CD4-positive, alpha-beta memory T cell (primary cell): Measurements from ENCODE around the gene ZEB2. TPM values are rescaled to one million over a fixed set of nuclear protein-coding genes. Genes with fewer than 3 reads are reported as not detected.
A peak's percentile ranks its signal among the peaks of the same experiment; 100 is the strongest.

Experiments
- CTCF ChIA-PET: fragments of 350-600 bp; sonication (Branson Sonifier 250); formaldehyde crosslinking; loops from one replicate; lab custom pipeline; 2021; ENCODE audit warnings: inconsistent platforms; ENCODE audit not compliant: partially characterized antibody; lab: Charles Lee
- POLR2A ChIA-PET: fragments of 350-600 bp; sonication (Branson Sonifier 250); formaldehyde crosslinking; loops from one replicate; lab custom pipeline; 2021; ENCODE audit not compliant: partially characterized antibody; lab: Charles Lee
- DNase-seq, 5 donors: peaks; one replicate each; pipeline versions ENCODE4 v3.0.0 to v3.0.0-alpha.2; 2020 to 2022; ENCODE audit warnings: mixed read lengths in 1 of 5
- H3K27ac ChIP-seq: one replicate; pipeline ENCODE4 v1.7.0; 2013; ENCODE audit warnings: low read depth, low read length
- H3K27me3 ChIP-seq: 2 replicates; pipeline ENCODE4 v1.7.0; 2013; ENCODE audit warnings: mild to moderate bottlenecking, low read length, moderate library complexity; ENCODE audit not compliant: insufficient read depth
- H3K36me3 ChIP-seq: 2 replicates; pipeline ENCODE4 v1.7.0; 2013; ENCODE audit warnings: mild to moderate bottlenecking, low read length, moderate library complexity; ENCODE audit not compliant: insufficient read depth
- H3K4me1 ChIP-seq: 2 replicates; pipeline ENCODE4 v1.7.0; 2013; ENCODE audit warnings: mild to moderate bottlenecking, low read length, moderate library complexity; ENCODE audit not compliant: insufficient read depth
- H3K4me3 ChIP-seq, 2 donors: one replicate each; pipeline ENCODE4 v1.7.0; 2013; ENCODE audit warnings: low read length in 2 of 2, mild to moderate bottlenecking in 1 of 2
- H3K9me3 ChIP-seq, 2 donors: one replicate each; pipeline ENCODE4 v1.7.0; 2013; ENCODE audit warnings: low read length in 2 of 2, control low read depth in 1 of 2; ENCODE audit not compliant: control insufficient read depth in 1 of 2
- H3K27ac Mint-ChIP-seq, 7 donors: one replicate each; pipeline ENCODE4 v1.8.0; 2020 to 2021; ENCODE audit warnings: mixed read lengths in 7 of 7, mild to moderate bottlenecking in 6 of 7, inconsistent platforms in 3 of 7, moderate library complexity in 3 of 7
- H3K27me3 Mint-ChIP-seq, 2 donors: one replicate each; pipeline ENCODE4 v1.8.0; 2020 to 2021; ENCODE audit warnings: mixed read lengths in 2 of 2
- H3K36me3 Mint-ChIP-seq, 2 donors: one replicate each; pipeline ENCODE4 v1.8.0; 2020 to 2021; ENCODE audit warnings: mixed read lengths in 2 of 2, inconsistent platforms in 1 of 2, mild to moderate bottlenecking in 1 of 2
- H3K4me1 Mint-ChIP-seq, 4 donors: one replicate each; pipeline ENCODE4 v1.8.0; 2020 to 2021; ENCODE audit warnings: mixed read lengths in 4 of 4, mild to moderate bottlenecking in 1 of 4
- H3K4me3 Mint-ChIP-seq, 8 donors: one replicate each; pipeline ENCODE4 v1.8.0; 2020 to 2021; ENCODE audit warnings: mixed read lengths in 8 of 8, mild to moderate bottlenecking in 7 of 8, moderate library complexity in 6 of 8, inconsistent platforms in 3 of 8
- H3K9me3 Mint-ChIP-seq, 8 donors: one replicate each; pipeline ENCODE4 v1.8.0; 2020 to 2021; ENCODE audit warnings: mixed read lengths in 8 of 8, mild to moderate bottlenecking in 5 of 8, inconsistent platforms in 3 of 8, moderate library complexity in 1 of 8
- intact Hi-C: fragments of 100-400 bp; cut with micrococcal nuclease; formaldehyde crosslinking; loops from one replicate; pipeline ENCODE4 v1.15.1; 2023
- polyA plus RNA-seq, 2 donors: library from polyadenylated mRNA; unstranded; fragments of 300-500 nt; fragmentation: Illumina TruSeq; gene quantifications; one replicate each; pipeline ENCODE4 v1.2.3, GENCODE V29; 2021
- total RNA-seq, 2 experiments: library from RNA; stranded (reverse); gene quantifications; one replicate each; pipeline ENCODE4 v1.2.3, GENCODE V29; 2021

ZEB2 gene
- total and polyA plus RNA-seq, 4 experiments from 2014 or later: 0.83 to 5.2 (median 2.6) TPM

- peaks cover 7% of the 10 kb centered on the region for H3K4me1 ChIP-seq
- Mint-ChIP-seq H3K4me3 (peak overlapping the region; percentile 52 to 84 (median 76)), H3K9me3 (no peaks in the 10 kb centered on the region), H3K27ac (peak overlapping the region in 6 of 7 donors; percentile 8 to 93 (median 67)), H3K27me3 (peaks cover 32 to 57% of the 10 kb centered on the region in 2 donors), H3K36me3 (peaks cover 0 to 2% of the 10 kb centered on the region in 2 donors), H3K4me1 (peaks cover 8 to 15% (median 12%) of the 10 kb centered on the region in 4 donors)
- CTCF ChIA-PET: interaction anchor here (1.0 to 1.3 kb wide), 2 partner anchors 11 to 59 kb away, joined by 3 to 4 read pairs; no protein-coding TSS in a partner anchor
- no peaks in the 10 kb centered on the region for H3K9me3 ChIP-seq
- no peak overlapping the region for H3K27ac ChIP-seq
- H3K27me3 ChIP-seq: peaks cover 10% of the 10 kb centered on the region
- H3K36me3 ChIP-seq: no peaks in the 10 kb centered on the region
- POLR2A ChIA-PET: interaction anchor here (0.6 kb wide), 1 partner anchor 56 kb away, joined by 3 read pairs; no protein-coding TSS in a partner anchor
- DNase-seq: peak; percentile 34 to 56 (median 52)
- intact Hi-C loops: no loop called here
- peak overlapping the region in 1 of 2 donors; percentile 3 for H3K4me3 ChIP-seq
Observed at GRCh38 chr2:144510294-144510991, 9.5 kb downstream of the ZEB2 start.

DNA sequence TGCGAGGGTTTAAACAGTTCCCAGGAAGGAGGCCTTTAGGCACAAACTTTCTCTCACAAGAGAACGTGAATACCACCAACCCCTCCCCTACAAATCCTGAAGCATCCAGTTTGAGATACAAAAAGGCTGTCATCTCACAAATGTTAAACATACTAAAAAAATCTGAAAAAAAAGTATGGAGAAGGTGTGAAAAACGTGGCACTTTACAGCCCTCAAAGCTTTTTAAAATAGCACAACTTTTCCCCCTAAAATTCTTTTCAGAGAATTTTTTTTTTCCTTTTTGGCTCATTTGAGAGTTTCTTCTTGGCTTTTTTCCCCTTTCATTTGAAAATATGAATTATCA is 10.1 kb downstream of the ZEB2 start:
- intact Hi-C loops: no loop called here
- H3K4me1 Mint-ChIP-seq: peaks cover 5 to 12% (median 9%) of the 10 kb centered on the region in 4 donors
- DNase-seq: no peak
- ChIA-PET POLR2A (no interaction called here), CTCF (no interaction called here)
- no peak overlapping the region for H3K4me3 Mint-ChIP-seq
- peaks cover 7% of the 10 kb centered on the region for H3K4me1 ChIP-seq
- no peaks in the 10 kb centered on the region for H3K9me3 ChIP-seq
- no peak overlapping the region for H3K27ac ChIP-seq
- peaks cover 0 to 2% of the 10 kb centered on the region in 2 donors for H3K36me3 Mint-ChIP-seq
- H3K36me3 ChIP-seq: no peaks in the 10 kb centered on the region
- H3K27me3 Mint-ChIP-seq: peaks cover 27 to 56% of the 10 kb centered on the region in 2 donors
- H3K4me3 ChIP-seq: no peak overlapping the region
- H3K27ac Mint-ChIP-seq: no peak overlapping the region
- peaks cover 9% of the 10 kb centered on the region for H3K27me3 ChIP-seq
- no peaks in the 10 kb centered on the region for H3K9me3 Mint-ChIP-seq

DNA sequence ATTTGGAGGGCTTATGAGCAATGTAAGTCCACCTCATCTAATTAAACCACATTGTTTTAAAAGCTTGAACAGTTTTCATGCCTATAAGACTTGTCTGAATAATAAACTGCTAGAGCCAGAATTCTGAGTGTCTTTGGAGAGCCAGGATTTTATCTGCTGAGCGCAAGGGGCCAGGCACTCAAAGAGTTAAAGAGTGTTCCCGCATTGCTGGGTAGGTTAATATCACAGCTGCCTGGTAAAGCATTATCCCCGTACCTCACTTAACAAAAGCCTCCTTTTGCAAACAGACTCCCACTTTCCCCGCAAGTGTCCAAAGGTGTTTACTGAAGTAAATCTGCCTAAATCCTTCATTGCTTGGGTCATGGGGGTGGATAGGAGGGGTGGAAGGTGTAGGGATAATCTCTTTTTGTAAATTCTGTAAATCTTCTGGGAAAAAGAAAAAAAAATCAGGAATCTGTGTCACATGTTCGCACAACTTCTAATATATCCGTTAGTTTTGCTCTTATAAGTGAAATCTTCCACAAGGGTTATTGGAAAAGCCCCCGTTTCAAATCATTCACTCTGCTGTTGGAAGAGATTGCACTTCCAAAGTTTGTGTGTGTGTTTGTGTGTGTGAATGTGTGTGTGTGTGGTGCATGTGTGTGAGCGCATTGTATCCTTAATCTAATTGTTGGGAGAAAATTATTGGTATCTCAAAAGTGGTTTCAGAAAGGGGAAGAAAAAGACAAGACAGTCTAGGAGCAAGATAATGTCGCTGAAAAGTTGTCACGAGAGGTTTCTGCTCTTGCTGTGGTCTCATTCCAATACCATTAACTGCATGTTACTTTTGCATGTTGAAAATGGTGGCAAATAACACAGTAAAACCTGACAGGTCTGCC is 10.7 kb downstream of the ZEB2 start:
- intact Hi-C loops: no loop called here
- peaks cover 22 to 54% of the 10 kb centered on the region in 2 donors for H3K27me3 Mint-ChIP-seq

GRCh38 chr2:144508172-144508851 is 11.6 kb downstream of the ZEB2 start:
- H3K36me3 Mint-ChIP-seq: peaks cover 0 to 2% of the 10 kb centered on the region in 2 donors
- Histone ChIP-seq H3K36me3 (no peaks in the 10 kb centered on the region), H3K4me3 (no peak overlapping the region), H3K4me1 (peaks cover 7% of the 10 kb centered on the region), H3K9me3 (no peaks in the 10 kb centered on the region), H3K27ac (no peak overlapping the region), H3K27me3 (no peaks in the 10 kb centered on the region)
- H3K27me3 Mint-ChIP-seq: peaks cover 13 to 48% of the 10 kb centered on the region in 2 donors
- H3K9me3 Mint-ChIP-seq: no peaks in the 10 kb centered on the region
- no peak overlapping the region for H3K4me3 Mint-ChIP-seq
- peaks cover 5 to 12% (median 9%) of the 10 kb centered on the region in 4 donors for H3K4me1 Mint-ChIP-seq
- intact Hi-C loops: no loop called here
- no peak for DNase-seq
- POLR2A ChIA-PET: no interaction called here
- peak overlapping the region in 1 of 7 donors; percentile 58 for H3K27ac Mint-ChIP-seq
- CTCF ChIA-PET: no interaction called here

More for the DNA sequence above, 10.7 kb downstream of the ZEB2 start:
- H3K27ac Mint-ChIP-seq: peak overlapping the region in 1 of 7 donors; percentile 5
- Histone ChIP-seq H3K4me1 (peaks cover 7% of the 10 kb centered on the region), H3K36me3 (no peaks in the 10 kb centered on the region), H3K4me3 (no peak overlapping the region), H3K9me3 (no peaks in the 10 kb centered on the region), H3K27me3 (peaks cover 4% of the 10 kb centered on the region), H3K27ac (no peak overlapping the region)
- H3K9me3 Mint-ChIP-seq: no peaks in the 10 kb centered on the region
- peaks cover 0 to 2% of the 10 kb centered on the region in 2 donors for H3K36me3 Mint-ChIP-seq
- H3K4me1 Mint-ChIP-seq: peaks cover 5 to 12% (median 9%) of the 10 kb centered on the region in 4 donors
- DNase-seq: no peak
- no peak overlapping the region for H3K4me3 Mint-ChIP-seq
- POLR2A ChIA-PET: no interaction called here
- CTCF ChIA-PET: no interaction called here

- Histone ChIP-seq H3K9me3 (no peaks in the 10 kb centered on the region), H3K4me1 (peaks cover 7% of the 10 kb centered on the region), H3K27ac (no peak overlapping the region), H3K36me3 (no peaks in the 10 kb centered on the region), H3K27me3 (no peaks in the 10 kb centered on the region), H3K4me3 (no peak overlapping the region)
- POLR2A ChIA-PET: no interaction called here
- peak overlapping the region in 1 of 7 donors; percentile 58 for H3K27ac Mint-ChIP-seq
- CTCF ChIA-PET: interaction anchor here (0.8 kb wide), 1 partner anchor 12 kb away, joined by 3 read pairs; the partner anchor contains the start of gene ZEB2
- DNase-seq: no peak
- no peak overlapping the region for H3K4me3 Mint-ChIP-seq
- peaks cover 5 to 12% (median 9%) of the 10 kb centered on the region in 4 donors for H3K4me1 Mint-ChIP-seq
- H3K9me3 Mint-ChIP-seq: no peaks in the 10 kb centered on the region
- H3K36me3 Mint-ChIP-seq: peaks cover 0 to 2% of the 10 kb centered on the region in 2 donors
- intact Hi-C loops: no loop called here
- peaks cover 9 to 43% of the 10 kb centered on the region in 2 donors for H3K27me3 Mint-ChIP-seq
Observed at GRCh38 chr2:144507441-144508171, 12.3 kb downstream of the ZEB2 start.

- Histone ChIP-seq H3K4me1 (no peaks in the 10 kb centered on the region), H3K27ac (no peak overlapping the region), H3K27me3 (no peaks in the 10 kb centered on the region), H3K4me3 (no peak overlapping the region), H3K9me3 (no peaks in the 10 kb centered on the region), H3K36me3 (no peaks in the 10 kb centered on the region)
- ChIA-PET POLR2A (no interaction called here), CTCF (no interaction called here)
- Mint-ChIP-seq H3K27ac (peak overlapping the region in 2 of 7 donors; percentile 30 to 56), H3K4me3 (no peak overlapping the region), H3K27me3 (peaks cover 7 to 26% of the 10 kb centered on the region in 2 donors), H3K4me1 (peaks cover 0 to 4% (median under 1%) of the 10 kb centered on the region in 4 donors), H3K9me3 (no peaks in the 10 kb centered on the region), H3K36me3 (no peaks in the 10 kb centered on the region)
- no peak for DNase-seq
- intact Hi-C loops: no loop called here
Observed at GRCh38 chr2:144505245-144505831, 14.6 kb downstream of the ZEB2 start.
